ENCODE data around the gene RAB11A. TPM values are rescaled to one million over a fixed set of nuclear protein-coding genes. Genes with fewer than 3 reads are reported as not detected.

Gene RAB11A
- total RNA-seq, 1 experiment from 2014 or later, result 187 TPM

- no peak for DNase-seq (ENCODE audit: extremely low read depth, low read depth)
Measured at GRCh38 chr15:65914981-65915925, 46.0 kb downstream of the RAB11A start.

GRCh38 chr15:65916041-65916663, 46.9 kb downstream of the RAB11A start:
- DNase-seq (ENCODE audit: extremely low read depth, low read depth), result no peak

- peak; percentile 64 for DNase-seq (ENCODE audit: extremely low read depth, low read depth)
Measured at GRCh38 chr15:65916664-65917406, 47.5 kb downstream of the RAB11A start.

- DNase-seq (ENCODE audit: extremely low read depth, low read depth), result no peak
Measured at GRCh38 chr15:65917407-65917756, 48.1 kb downstream of the RAB11A start.

GRCh38 chr15:65917936-65918335, 48.6 kb downstream of the RAB11A start:
- DNase-seq (ENCODE audit: extremely low read depth, low read depth), result no peak

- DNase-seq (ENCODE audit: extremely low read depth, low read depth), result no peak
Measured at GRCh38 chr15:65918357-65918920, 49.1 kb downstream of the RAB11A start.

GRCh38 chr15:65918945-65919344, 49.7 kb downstream of the RAB11A start:
- no peak for DNase-seq (ENCODE audit: extremely low read depth, low read depth)

GRCh38 chr15:65919353-65919752, 50.1 kb downstream of the RAB11A start:
- DNase-seq (ENCODE audit: extremely low read depth, low read depth), result no peak

- DNase-seq (ENCODE audit: extremely low read depth, low read depth), result no peak
Measured at GRCh38 chr15:65920121-65920520, 50.8 kb downstream of the RAB11A start.

GRCh38 chr15:65920825-65921309, 51.6 kb downstream of the RAB11A start:
- no peak for DNase-seq (ENCODE audit: extremely low read depth, low read depth)

GRCh38 chr15:65921780-65922179, 52.5 kb downstream of the RAB11A start:
- DNase-seq (ENCODE audit: extremely low read depth, low read depth), result no peak

GRCh38 chr15:65922621-65923020, 53.3 kb downstream of the RAB11A start:
- DNase-seq (ENCODE audit: extremely low read depth, low read depth), result no peak

GRCh38 chr15:65923264-65923663, 54.0 kb downstream of the RAB11A start:
- no peak for DNase-seq (ENCODE audit: extremely low read depth, low read depth)

- no peak for DNase-seq (ENCODE audit: extremely low read depth, low read depth)
Measured at GRCh38 chr15:65924004-65924403, 54.7 kb downstream of the RAB11A start.

GRCh38 chr15:65925338-65925737, 56.0 kb downstream of the RAB11A start:
- DNase-seq (ENCODE audit: extremely low read depth, low read depth), result no peak

GRCh38 chr15:65926459-65926858, 57.2 kb downstream of the RAB11A start:
- no peak for DNase-seq (ENCODE audit: extremely low read depth, low read depth)

GRCh38 chr15:65926899-65927298, 57.6 kb downstream of the RAB11A start:
- DNase-seq (ENCODE audit: extremely low read depth, low read depth), result no peak

GRCh38 chr15:65927545-65927944, 58.3 kb downstream of the RAB11A start:
- DNase-seq (ENCODE audit: extremely low read depth, low read depth), result no peak

GRCh38 chr15:65929573-65929972, 60.3 kb downstream of the RAB11A start:
- DNase-seq (ENCODE audit: extremely low read depth, low read depth), result no peak

GRCh38 chr15:65930134-65930533, 60.8 kb downstream of the RAB11A start:
- DNase-seq (ENCODE audit: extremely low read depth, low read depth), result no peak

- DNase-seq (ENCODE audit: extremely low read depth, low read depth), result no peak
Measured at GRCh38 chr15:65931221-65931620, 61.9 kb downstream of the RAB11A start.

Data from NCI-H460 (cell line).